Measurements from ENCODE around the gene ITSN2.

DNA sequence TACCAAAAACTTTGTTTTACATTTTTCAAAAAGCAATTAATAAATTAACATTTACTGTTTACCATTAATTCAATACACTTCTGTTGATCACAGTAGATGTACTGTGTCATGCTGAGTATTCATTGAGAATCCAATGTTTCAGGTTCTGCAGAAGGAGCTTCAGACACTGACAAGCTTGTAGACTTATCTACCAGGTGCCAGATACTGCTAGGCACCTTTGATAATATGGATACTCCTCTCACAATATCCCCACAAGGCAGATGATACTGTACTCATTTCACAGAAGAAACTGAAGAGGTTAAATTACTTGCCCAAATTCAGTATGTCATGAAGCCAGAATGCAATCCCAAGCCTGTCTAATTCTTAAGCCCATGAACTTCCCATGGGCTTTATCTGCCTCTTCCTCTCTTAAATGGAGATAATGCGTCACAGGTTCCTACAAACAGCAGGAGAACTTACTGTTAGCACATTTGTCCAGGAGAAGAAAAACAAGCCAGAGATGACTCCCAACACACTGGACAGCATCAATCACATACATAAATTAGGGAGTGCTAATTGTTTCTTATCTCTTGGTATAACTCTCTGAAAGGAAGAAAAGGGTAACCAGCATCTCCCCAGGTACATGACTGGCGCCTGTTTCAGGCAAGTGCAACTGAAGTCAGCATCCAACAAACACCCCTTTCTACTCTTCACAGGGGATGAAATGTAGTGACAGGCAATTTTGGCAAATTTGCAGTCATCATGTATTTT is 27.4 kb downstream of the ITSN2 start:
- TF ChIP-seq, protein P1, sequence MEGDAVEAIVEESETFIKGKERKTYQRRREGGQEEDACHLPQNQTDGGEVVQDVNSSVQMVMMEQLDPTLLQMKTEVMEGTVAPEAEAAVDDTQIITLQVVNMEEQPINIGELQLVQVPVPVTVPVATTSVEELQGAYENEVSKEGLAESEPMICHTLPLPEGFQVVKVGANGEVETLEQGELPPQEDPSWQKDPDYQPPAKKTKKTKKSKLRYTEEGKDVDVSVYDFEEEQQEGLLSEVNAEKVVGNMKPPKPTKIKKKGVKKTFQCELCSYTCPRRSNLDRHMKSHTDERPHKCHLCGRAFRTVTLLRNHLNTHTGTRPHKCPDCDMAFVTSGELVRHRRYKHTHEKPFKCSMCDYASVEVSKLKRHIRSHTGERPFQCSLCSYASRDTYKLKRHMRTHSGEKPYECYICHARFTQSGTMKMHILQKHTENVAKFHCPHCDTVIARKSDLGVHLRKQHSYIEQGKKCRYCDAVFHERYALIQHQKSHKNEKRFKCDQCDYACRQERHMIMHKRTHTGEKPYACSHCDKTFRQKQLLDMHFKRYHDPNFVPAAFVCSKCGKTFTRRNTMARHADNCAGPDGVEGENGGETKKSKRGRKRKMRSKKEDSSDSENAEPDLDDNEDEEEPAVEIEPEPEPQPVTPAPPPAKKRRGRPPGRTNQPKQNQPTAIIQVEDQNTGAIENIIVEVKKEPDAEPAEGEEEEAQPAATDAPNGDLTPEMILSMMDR (IDR thresholded peaks at IDR 0.05; ENCODE audit: poor library complexity, severe bottlenecking), result no peak
- peak; percentile 33 for TF ChIP-seq EP300 (conservative IDR thresholded peaks at IDR 0.05; ENCODE audit: poor library complexity, severe bottlenecking)
